ENCODE measurements around the gene G3BP1. TPM values are rescaled to one million over a fixed set of nuclear protein-coding genes. Genes with fewer than 3 reads are reported as not detected.

G3BP1 gene
- total and polyA plus RNA-seq, 2 of the 13 experiments (the other 11 are each of a cell fraction or from before 2014, with no cell fraction given): 36.7 to 320 TPM

GRCh38 chr5:151770383-151771258 is 1.1 kb upstream of the G3BP1 start (continued):
- TF ChIP-seq REL (CRISPR knock-in tag; conservative IDR thresholded peaks at IDR 0.05) (no peak), HMGXB3 (CRISPR knock-in tag; IDR thresholded peaks at IDR 0.05; ENCODE audit: borderline replicate concordance) (no peak), ZNF484 (CRISPR knock-in tag; IDR thresholded peaks at IDR 0.05; ENCODE audit: borderline replicate concordance, low read depth) (no peak), CBX1 (IDR thresholded peaks at IDR 0.05; ENCODE audit: low read depth) (no peak), MLLT10 (CRISPR knock-in tag; IDR thresholded peaks at IDR 0.05) (no peak), SNAPC5 (CRISPR knock-in tag; IDR thresholded peaks at IDR 0.05; ENCODE audit: borderline replicate concordance) (no peak), ZNF333 (CRISPR knock-in tag; IDR thresholded peaks at IDR 0.05; ENCODE audit: borderline replicate concordance) (no peak), TBX3 (IDR thresholded peaks at IDR 0.05; ENCODE audit: borderline replicate concordance) (no peak), MXI1 (IDR thresholded peaks at IDR 0.05; ENCODE audit: borderline replicate concordance, low read depth, low read length) (no peak; the same call in 2 of the 3 replicates)
- TF ChIP-seq, protein P1, sequence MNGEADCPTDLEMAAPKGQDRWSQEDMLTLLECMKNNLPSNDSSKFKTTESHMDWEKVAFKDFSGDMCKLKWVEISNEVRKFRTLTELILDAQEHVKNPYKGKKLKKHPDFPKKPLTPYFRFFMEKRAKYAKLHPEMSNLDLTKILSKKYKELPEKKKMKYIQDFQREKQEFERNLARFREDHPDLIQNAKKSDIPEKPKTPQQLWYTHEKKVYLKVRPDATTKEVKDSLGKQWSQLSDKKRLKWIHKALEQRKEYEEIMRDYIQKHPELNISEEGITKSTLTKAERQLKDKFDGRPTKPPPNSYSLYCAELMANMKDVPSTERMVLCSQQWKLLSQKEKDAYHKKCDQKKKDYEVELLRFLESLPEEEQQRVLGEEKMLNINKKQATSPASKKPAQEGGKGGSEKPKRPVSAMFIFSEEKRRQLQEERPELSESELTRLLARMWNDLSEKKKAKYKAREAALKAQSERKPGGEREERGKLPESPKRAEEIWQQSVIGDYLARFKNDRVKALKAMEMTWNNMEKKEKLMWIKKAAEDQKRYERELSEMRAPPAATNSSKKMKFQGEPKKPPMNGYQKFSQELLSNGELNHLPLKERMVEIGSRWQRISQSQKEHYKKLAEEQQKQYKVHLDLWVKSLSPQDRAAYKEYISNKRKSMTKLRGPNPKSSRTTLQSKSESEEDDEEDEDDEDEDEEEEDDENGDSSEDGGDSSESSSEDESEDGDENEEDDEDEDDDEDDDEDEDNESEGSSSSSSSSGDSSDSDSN (CRISPR knock-in tag; IDR thresholded peaks at IDR 0.05): peak; percentile 52; the same call in 1 of the 2 replicates
- TF ChIP-seq, protein P2, sequence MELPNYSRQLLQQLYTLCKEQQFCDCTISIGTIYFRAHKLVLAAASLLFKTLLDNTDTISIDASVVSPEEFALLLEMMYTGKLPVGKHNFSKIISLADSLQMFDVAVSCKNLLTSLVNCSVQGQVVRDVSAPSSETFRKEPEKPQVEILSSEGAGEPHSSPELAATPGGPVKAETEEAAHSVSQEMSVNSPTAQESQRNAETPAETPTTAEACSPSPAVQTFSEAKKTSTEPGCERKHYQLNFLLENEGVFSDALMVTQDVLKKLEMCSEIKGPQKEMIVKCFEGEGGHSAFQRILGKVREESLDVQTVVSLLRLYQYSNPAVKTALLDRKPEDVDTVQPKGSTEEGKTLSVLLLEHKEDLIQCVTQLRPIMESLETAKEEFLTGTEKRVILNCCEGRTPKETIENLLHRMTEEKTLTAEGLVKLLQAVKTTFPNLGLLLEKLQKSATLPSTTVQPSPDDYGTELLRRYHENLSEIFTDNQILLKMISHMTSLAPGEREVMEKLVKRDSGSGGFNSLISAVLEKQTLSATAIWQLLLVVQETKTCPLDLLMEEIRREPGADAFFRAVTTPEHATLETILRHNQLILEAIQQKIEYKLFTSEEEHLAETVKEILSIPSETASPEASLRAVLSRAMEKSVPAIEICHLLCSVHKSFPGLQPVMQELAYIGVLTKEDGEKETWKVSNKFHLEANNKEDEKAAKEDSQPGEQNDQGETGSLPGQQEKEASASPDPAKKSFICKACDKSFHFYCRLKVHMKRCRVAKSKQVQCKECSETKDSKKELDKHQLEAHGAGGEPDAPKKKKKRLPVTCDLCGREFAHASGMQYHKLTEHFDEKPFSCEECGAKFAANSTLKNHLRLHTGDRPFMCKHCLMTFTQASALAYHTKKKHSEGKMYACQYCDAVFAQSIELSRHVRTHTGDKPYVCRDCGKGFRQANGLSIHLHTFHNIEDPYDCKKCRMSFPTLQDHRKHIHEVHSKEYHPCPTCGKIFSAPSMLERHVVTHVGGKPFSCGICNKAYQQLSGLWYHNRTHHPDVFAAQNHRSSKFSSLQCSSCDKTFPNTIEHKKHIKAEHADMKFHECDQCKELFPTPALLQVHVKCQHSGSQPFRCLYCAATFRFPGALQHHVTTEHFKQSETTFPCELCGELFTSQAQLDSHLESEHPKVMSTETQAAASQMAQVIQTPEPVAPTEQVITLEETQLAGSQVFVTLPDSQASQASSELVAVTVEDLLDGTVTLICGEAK (IDR thresholded peaks at IDR 0.05): no peak
- TF ChIP-seq, protein P2 (CRISPR knock-in tag; IDR thresholded peaks at IDR 0.05): no peak

All from HepG2 (cell line).